HG02970 (cell line): ENCODE results near the gene DDX39B.
A peak's percentile ranks its signal among the peaks of the same experiment; 100 is the strongest.

Source experiments
- ATAC-seq: cut with Tn5 transposase; IDR thresholded peaks from one replicate; pipeline ENCODE4 v1.9.1; 2021; ENCODE audit warnings: mild to moderate bottlenecking, moderate library complexity, moderate number of reproducible peaks; ENCODE audit not compliant: unreplicated experiment, low FRiP score

Gene DDX39B

GRCh38 chr6:31575952-31576685 lies 34.3 kb upstream of the DDX39B start:
- ATAC-seq: no peak

GRCh38 chr6:31575335-31575901 lies 33.6 kb upstream of the DDX39B start, which contains the start of gene TNF:
Gene TNF, plus strand, starts transcription at chr6:31575565. Its CDS starts 177 bp downstream, at chr6:31575742.
- ATAC-seq: no peak

- no peak for ATAC-seq
These were observed 32.6 kb upstream of the DDX39B start for GRCh38 chr6:31574106-31575061.

DNA sequence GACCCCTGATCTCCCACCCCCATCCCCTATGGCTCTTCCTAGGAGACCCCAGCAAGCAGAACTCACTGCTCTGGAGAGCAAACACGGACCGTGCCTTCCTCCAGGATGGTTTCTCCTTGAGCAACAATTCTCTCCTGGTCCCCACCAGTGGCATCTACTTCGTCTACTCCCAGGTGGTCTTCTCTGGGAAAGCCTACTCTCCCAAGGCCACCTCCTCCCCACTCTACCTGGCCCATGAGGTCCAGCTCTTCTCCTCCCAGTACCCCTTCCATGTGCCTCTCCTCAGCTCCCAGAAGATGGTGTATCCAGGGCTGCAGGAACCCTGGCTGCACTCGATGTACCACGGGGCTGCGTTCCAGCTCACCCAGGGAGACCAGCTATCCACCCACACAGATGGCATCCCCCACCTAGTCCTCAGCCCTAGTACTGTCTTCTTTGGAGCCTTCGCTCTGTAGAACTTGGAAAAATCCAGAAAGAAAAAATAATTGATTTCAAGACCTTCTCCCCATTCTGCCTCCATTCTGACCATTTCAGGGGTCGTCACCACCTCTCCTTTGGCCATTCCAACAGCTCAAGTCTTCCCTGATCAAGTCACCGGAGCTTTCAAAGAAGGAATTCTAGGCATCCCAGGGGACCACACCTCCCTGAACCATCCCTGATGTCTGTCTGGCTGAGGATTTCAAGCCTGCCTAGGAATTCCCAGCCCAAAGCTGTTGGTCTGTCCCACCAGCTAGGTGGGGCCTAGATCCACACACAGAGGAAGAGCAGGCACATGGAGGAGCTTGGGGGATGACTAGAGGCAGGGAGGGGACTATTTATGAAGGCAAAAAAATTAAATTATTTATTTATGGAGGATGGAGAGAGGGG lies 31.7 kb upstream of the DDX39B start:
- ATAC-seq: no peak

DNA sequence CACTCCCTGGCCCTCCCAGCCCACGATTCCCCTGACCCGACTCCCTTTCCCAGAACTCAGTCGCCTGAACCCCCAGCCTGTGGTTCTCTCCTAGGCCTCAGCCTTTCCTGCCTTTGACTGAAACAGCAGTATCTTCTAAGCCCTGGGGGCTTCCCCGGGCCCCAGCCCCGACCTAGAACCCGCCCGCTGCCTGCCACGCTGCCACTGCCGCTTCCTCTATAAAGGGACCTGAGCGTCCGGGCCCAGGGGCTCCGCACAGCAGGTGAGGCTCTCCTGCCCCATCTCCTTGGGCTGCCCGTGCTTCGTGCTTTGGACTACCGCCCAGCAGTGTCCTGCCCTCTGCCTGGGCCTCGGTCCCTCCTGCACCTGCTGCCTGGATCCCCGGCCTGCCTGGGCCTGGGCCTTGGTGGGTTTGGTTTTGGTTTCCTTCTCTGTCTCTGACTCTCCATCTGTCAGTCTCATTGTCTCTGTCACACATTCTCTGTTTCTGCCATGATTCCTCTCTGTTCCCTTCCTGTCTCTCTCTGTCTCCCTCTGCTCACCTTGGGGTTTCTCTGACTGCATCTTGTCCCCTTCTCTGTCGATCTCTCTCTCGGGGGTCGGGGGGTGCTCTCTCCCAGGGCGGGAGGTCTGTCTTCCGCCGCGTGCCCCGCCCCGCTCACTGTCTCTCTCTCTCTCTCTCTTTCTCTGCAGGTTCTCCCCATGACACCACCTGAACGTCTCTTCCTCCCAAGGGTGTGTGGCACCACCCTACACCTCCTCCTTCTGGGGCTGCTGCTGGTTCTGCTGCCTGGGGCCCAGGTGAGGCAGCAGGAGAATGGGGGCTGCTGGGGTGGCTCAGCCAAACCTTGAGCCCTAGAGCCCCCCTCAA lies 30.5 kb upstream of the DDX39B start, which contains the start of gene LTA:
Gene LTA (plus strand): TSS at position 249 of the 871 bp plus-strand sequence. CDS start 454 bp downstream, at position 703.
- peak; percentile 24 for ATAC-seq

DNA sequence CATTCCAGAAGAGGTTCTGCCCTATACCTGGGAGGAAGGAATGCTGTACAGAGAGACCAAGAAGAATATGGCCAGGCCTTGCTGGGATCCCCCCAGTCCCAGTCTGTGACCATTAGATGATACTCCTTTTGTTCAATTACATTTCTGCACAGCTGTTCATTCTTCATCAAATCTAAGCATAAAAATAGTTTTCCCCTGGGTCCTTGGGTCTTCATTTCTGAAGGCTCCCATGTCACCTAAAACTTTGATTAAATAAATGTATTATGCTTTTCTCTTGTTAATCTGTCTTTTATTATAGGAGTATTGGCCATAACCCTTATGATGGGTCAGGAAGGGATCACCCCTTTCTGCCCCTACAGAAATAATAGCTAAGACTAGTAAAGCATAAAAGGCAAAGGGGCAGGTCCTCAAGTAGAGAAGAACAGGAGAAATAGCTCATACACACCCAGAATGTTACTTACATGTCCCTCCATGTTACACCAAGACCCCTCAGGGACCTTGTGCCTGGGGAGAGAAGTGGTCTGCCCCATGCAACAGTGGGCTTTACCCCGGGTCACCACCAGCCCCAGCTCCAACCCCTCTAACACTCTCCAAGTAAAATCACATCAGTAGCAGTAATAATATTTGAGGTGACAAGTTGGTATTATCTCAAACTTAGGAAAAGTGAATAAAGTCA lies 28.2 kb upstream of the DDX39B start:
- no peak for ATAC-seq

GRCh38 chr6:31568537-31568961 lies 26.7 kb upstream of the DDX39B start:
- ATAC-seq: peak; percentile 55

GRCh38 chr6:31567531-31568370 lies 25.9 kb upstream of the DDX39B start:
- ATAC-seq: no peak

DNA sequence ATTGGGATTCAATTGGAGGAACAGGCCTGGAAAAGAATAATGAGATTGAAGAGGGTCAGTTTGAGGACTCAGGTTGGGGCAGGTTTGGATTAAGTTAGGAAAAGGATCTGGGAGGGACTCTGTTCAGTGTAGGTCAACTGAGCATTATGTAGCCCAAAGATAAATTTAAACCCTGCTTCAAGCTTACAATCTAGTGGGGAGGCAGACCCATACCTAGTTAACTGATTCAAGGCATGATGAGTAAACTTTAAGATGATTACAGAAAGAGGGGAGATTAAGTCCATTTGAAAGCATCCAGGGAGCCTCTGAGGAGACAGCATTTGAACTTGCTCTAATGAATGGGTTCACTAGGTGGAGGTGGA lies 18.9 kb upstream of the DDX39B start:
- ATAC-seq: no peak

DNA sequence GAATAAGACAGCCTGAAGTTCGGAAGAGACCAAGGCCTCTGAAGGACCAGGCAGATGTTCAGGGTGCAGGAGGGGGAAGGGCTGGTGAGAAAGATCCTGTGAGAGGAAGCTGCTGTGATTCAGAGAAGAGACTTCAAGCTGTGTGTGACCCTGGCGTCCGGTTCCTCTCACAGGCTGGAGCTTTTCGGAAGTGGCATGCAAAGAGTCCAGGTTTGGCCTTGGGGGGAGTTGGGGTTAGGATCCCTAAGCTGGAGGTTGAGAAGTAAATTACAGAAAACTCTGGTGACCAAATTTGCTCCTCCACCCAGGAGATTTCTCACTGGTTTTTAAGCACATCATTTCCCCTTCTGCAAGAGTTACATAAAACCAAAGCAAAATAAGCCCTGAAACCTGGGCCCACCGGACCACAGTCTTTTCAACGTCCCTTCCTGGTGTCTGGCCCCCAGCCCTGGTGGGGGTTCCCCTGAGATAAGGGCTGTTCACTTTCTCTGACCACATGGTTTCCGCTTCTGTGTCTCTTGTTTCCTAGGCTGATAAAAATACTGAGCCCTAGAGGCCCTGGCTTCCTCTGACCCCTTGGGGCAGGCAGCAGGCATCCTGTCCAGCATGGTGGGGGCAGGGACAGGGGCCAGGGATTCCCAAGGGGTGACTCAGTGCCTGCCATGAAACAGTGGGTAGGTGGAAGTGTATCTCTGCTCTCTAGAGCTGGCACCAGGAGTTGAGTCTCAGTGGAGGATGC lies 18.3 kb upstream of the DDX39B start:
- ATAC-seq: peak; percentile 48

GRCh38 chr6:31559606-31559957 lies 17.8 kb upstream of the DDX39B start:
- ATAC-seq: no peak

GRCh38 chr6:31558631-31559500 lies 17.1 kb upstream of the DDX39B start:
- ATAC-seq: no peak

GRCh38 chr6:31558318-31558625 lies 16.5 kb upstream of the DDX39B start:
- no peak for ATAC-seq

DNA sequence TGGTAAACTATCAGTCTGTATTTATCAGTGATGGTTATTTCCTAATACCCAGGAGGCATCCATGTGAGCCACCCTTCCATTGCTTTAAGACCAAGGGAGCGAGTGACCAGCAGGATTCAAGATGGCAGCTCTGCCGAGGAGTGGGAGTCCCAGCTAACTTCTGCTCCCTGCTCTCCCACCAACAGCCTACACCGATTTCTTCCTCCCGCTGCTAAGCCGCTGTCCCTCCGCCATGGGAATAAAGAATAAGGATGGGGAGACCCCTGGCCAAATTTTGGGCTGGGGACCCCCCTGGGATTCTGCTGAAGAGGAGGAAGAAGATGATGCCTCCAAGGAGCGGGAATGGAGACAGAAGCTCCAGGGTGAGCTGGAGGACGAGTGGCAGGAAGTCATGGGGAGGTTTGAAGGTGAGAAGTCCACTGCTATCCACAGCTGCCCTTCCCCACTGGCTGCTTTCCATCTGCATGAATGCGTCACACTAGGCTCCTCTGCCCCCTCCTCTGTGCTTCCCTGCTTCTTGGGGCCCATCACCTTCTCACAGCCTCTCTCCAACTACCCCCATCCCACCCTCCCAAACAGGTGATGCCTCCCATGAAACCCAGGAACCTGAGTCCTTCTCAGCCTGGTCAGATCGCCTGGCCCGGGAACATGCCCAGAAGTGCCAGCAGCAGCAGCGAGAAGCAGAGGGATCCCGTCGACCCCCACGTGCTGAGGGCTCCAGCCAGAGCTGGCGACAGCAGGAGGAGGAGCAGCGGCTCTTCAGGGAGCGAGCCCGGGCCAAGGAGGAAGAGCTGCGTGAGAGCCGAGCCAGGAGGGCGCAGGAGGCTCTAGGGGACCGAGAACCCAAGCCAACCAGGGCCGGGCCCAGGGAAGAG lies 15.9 kb upstream of the DDX39B start:
- ATAC-seq: no peak

- ATAC-seq: no peak
These were observed 14.5 kb upstream of the DDX39B start for GRCh38 chr6:31556307-31556706.
